ENCODE results near the gene CD40LG.

DNA sequence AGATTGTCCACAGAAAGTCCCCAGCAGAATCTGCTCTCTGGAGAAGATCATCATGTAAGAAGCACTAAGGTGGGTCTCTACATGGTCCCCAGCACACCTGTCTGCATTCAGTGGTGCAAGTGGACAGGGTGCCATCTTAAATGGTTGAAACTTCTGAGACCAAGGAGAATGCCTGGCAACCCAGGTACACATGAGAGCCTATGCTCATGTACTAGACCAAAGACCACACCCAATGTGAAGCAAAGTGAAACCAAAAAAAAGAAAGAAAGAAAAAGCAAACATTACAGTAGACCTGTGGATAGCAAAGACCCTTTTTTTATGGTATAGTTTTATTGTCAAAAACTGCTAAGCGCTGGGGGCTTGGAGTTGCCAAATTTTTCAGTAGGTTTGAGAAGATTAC lies 15.0 kb downstream of the CD40LG start:
- TF ChIP-seq, protein P1, sequence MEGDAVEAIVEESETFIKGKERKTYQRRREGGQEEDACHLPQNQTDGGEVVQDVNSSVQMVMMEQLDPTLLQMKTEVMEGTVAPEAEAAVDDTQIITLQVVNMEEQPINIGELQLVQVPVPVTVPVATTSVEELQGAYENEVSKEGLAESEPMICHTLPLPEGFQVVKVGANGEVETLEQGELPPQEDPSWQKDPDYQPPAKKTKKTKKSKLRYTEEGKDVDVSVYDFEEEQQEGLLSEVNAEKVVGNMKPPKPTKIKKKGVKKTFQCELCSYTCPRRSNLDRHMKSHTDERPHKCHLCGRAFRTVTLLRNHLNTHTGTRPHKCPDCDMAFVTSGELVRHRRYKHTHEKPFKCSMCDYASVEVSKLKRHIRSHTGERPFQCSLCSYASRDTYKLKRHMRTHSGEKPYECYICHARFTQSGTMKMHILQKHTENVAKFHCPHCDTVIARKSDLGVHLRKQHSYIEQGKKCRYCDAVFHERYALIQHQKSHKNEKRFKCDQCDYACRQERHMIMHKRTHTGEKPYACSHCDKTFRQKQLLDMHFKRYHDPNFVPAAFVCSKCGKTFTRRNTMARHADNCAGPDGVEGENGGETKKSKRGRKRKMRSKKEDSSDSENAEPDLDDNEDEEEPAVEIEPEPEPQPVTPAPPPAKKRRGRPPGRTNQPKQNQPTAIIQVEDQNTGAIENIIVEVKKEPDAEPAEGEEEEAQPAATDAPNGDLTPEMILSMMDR (IDR thresholded peaks at IDR 0.05) = no peak
- TF ChIP-seq EP300 (IDR thresholded peaks at IDR 0.05) = no peak
- no peak for TF ChIP-seq POLR2A (IDR thresholded peaks at IDR 0.05)

All from tibial nerve (tissue), 4 donors.